Heart right ventricle (tissue), 16 donors: ENCODE measurements around the gene KNDC1. TPM values are rescaled to one million over a fixed set of nuclear protein-coding genes. Genes with fewer than 3 reads are reported as not detected.

Source experiments
- ATAC-seq, 8 donors: fragments of 200-7000 bp; cut with Tn5 transposase; one replicate each; pipeline ENCODE4 v1.9.1; 2020; ENCODE audit warnings: mild to moderate bottlenecking in 8 of 8, moderate library complexity in 8 of 8, moderate number of reproducible peaks in 1 of 8
- DNase-seq, 2 donors: peaks; one replicate each; pipeline ENCODE4 v3.0.0-alpha.2; 2020
- H3K27ac ChIP-seq, 10 donors: fragments of 200-600 bp; sonication (generic) in 2 of 10; one replicate each; pipeline versions ENCODE4 v1.5.0 to v1.8.0; 2020 to 2022; ENCODE audit warnings: mild to moderate bottlenecking in 3 of 10
- H3K27me3 ChIP-seq, 7 donors: fragments of 200-600 bp; one replicate each; pipeline ENCODE4 v1.8.0; 2021 to 2022; ENCODE audit warnings: mild to moderate bottlenecking in 2 of 7
- H3K36me3 ChIP-seq, 9 donors: fragments of 200-600 bp; sonication (generic) in 1 of 9; one replicate each; pipeline versions ENCODE4 v1.5.0 to v1.8.0; 2020 to 2022; ENCODE audit warnings: mild to moderate bottlenecking in 2 of 9
- H3K4me1 ChIP-seq, 9 donors: fragments of 200-600 bp; sonication (generic) in 1 of 9; one replicate each; pipeline versions ENCODE4 v1.5.0 to v1.8.0; 2020 to 2022; ENCODE audit warnings: mild to moderate bottlenecking in 4 of 9
- H3K4me3 ChIP-seq, 10 donors: fragments of 200-600 bp; sonication (generic) in 2 of 10; one replicate each; pipeline versions ENCODE4 v1.5.0 to v1.8.0; 2020 to 2022; ENCODE audit warnings: mild to moderate bottlenecking in 7 of 10, moderate library complexity in 2 of 10
- H3K9me3 ChIP-seq, 11 donors: fragments of 200-600 bp in 10 of 11; sonication (generic) in 2 of 11; one replicate each; pipeline versions ENCODE4 v1.5.0 to v1.8.0; 2013 to 2022; ENCODE audit warnings: mild to moderate bottlenecking in 2 of 11, control low read depth in 1 of 11, moderate library complexity in 1 of 11
- WGBS, 2 donors: extraction: QIAGEN DNeasy Blood & Tissue Kit; methylation state at CpG; one replicate each; pipeline ENCODE4 v1.1.7; 2013; ENCODE audit warnings: inconsistent platforms in 1 of 2; 5-methylcytosine and 5-hydroxymethylcytosine counted together
- intact Hi-C, 10 donors: fragments of 100-400 bp; cut with DNase I; formaldehyde crosslinking; loops; one replicate each; pipeline versions ENCODE4 v1.11.1 to v1.14.2; 2022
- polyA plus RNA-seq, 2 donors: library from polyadenylated mRNA; stranded (reverse); fragments of 200-250 nt; gene quantifications; one replicate each; pipeline ENCODE4 v1.2.3, GENCODE V29; 2013
- total RNA-seq, 10 donors: library from RNA; stranded (reverse); fragmentation: NEBNext Ultra II Directional in 3 of 10; extraction: Animal tissue kit (Norgen Biotek cat#: 25700) in 3 of 10; gene quantifications; one replicate each; pipeline versions ENCODE4 v1.2.1 to v1.2.4, GENCODE V29; 2021 to 2023
- TF ChIP-seq, protein P1 (sequence below), 9 donors: fragments of 200-600 bp; sonication (generic) in 2 of 9; IDR thresholded peaks; one replicate each; pipeline versions ENCODE4 v1.5.0 to v1.8.0; 2021 to 2022; ENCODE audit warnings: antibody characterized with exemption in 9 of 9, mild to moderate bottlenecking in 5 of 9, moderate library complexity in 1 of 9
- donor health status: Arrhythmogenic right ventricular cardiomyopathy.
- donor health status: ischemic (EF 13 %, LVEDD 7.1; RV severe dilation, severe dysfunction).
- donor health status: healthy with polysubstance abuse.
- donor health status: DM: no; HTN: yes; CAD: no.
- donor health status: DM: no; HTN: no; CAD: no.
- donor health status: ischemic (EF 25% LVEDD 6.9; RV normal size, moderate dysfunction).
- donor health status: ischemic (EF 25% LVEDD 5.7; RV mildly dilated, moderate dysfunction).
- donor health status: healthy.
- donor health status: DM: yes; HTN: yes; CAD: no.
- donor health status: Ischemic cardiomyopathy.
- donor health status: ischemic (EF 35%, LVEDD 5.7; RV mildly dilated, moderate dysfunction).
- donor health status: nonischemic (EF 11% LVEDD 7.7; RV severe dilation, severe dysfunction).
- donor health status: DM: yes; HTN: yes; CAD: no.
- donor health status: PGD.
- donor health status: ischemic (EF 29% LVEDD 5.4; RV normal size, mild dysfunction).
- donor health status: nonischemic (EF 23%, LVEDD 6.1; RV moderate dilation, normal function).

Gene KNDC1
- total and polyA plus RNA-seq, 12 donors, result 0.04 to 0.88 (median 0.14) TPM; not detected in 3

DNA sequence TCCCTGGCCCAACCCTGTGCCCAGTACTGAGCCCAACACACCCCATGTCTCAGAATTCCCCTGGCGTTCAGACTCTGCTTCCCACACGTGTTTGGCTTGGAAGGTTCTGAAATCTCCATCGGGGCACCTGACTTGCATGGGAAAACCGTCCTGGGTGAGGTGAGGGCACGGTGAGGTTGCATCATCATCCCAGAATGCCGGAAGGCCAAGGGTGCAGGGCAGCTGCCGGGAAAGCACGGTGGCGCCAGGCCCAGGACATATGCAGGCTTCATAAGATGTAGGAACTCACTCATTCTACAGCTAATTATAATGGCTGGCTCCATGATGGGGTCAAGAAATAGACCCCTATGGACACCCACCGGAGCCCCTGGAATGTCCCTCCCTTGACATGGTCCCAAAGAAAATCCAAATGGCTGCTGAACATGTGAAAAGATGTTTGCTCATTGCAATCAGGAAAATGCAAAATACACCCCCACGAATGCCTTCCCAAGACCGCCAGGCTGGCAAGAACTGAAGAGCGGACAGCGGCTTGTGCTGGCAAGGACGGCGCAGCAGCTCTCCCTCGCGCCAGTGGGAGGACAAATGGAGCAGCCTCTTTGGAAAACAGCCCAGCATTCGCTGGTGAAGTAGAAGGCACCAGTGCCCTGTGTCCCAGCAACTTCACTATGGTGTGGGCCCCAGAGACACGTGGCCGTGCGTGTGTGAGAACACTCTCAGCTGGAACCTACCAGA, 2.3 kb downstream of the KNDC1 start:
- 83 to 84% methylated on average over 22 of the region's 22 CpGs for WGBS, 2 donors
- no peak for DNase-seq
- Histone ChIP-seq H3K4me3 (no peak overlapping the region), H3K27me3 (peaks cover 13 to 67% (median 64%) of the 10 kb centered on the region in 7 donors), H3K36me3 (no peaks in the 10 kb centered on the region), H3K4me1 (peaks cover 8 to 17% (median 12%) of the 10 kb centered on the region in 9 donors), H3K9me3 (no peaks in the 10 kb centered on the region), H3K27ac (no peak overlapping the region)
- TF ChIP-seq, protein P1, sequence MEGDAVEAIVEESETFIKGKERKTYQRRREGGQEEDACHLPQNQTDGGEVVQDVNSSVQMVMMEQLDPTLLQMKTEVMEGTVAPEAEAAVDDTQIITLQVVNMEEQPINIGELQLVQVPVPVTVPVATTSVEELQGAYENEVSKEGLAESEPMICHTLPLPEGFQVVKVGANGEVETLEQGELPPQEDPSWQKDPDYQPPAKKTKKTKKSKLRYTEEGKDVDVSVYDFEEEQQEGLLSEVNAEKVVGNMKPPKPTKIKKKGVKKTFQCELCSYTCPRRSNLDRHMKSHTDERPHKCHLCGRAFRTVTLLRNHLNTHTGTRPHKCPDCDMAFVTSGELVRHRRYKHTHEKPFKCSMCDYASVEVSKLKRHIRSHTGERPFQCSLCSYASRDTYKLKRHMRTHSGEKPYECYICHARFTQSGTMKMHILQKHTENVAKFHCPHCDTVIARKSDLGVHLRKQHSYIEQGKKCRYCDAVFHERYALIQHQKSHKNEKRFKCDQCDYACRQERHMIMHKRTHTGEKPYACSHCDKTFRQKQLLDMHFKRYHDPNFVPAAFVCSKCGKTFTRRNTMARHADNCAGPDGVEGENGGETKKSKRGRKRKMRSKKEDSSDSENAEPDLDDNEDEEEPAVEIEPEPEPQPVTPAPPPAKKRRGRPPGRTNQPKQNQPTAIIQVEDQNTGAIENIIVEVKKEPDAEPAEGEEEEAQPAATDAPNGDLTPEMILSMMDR (IDR thresholded peaks at IDR 0.05), result no peak
- ATAC-seq, result no peak
- intact Hi-C loops, result no loop called here

DNA sequence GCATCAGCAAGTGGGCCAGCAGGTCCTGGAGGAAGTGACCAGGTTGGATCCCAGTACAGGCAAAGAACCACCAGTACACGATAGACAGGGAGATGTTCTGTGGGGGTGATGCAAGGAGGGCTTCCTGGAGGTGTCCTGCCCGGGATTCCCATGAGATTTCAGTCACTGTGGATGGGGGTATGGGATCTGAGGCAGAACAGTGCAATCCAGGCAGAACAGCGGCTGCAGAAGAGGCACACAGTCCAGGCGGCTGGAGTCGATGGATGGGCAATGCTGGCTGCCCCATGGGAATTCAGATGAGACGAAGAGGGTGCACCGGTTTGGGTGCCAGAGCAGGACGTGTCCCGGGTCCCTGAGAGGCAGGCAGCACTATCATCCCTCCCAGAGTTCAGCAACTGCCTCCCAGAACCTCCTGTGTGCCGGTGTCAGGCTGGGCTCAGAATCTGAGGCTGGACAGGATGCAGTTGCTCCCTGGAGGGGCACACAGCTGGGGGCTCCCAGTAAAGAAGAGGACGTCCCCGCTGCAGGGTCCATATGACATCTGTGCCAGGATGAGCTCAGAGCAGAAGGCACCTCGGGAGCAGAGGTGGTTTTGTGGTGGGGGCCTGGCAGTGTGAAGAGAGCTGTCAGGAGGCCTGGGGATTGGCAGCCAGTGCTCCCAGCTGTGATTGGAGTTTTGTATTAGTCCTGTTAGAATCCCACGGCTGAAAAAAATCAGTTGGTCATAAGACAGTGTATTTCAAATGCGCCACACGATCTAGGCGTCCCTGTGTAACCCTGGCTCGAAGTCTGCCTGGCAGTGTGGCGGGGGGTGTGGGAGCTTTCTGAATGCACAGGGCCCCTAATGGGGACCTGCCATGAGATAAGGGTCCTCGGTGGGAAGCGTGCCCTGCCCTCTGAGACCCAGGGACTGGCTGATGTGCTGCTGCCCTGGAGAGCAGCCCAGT, 3.2 kb downstream of the KNDC1 start:
- DNase-seq (no peak), ATAC-seq (no peak)
- TF ChIP-seq, protein P1 (IDR thresholded peaks at IDR 0.05), result no peak
- Histone ChIP-seq H3K36me3 (no peaks in the 10 kb centered on the region), H3K27ac (no peak overlapping the region), H3K4me1 (peaks cover 8 to 17% (median 12%) of the 10 kb centered on the region in 9 donors), H3K4me3 (no peak overlapping the region), H3K9me3 (no peaks in the 10 kb centered on the region), H3K27me3 (peaks cover 13 to 73% (median 66%) of the 10 kb centered on the region in 7 donors)
- 65% methylated on average over 21 of the region's 21 CpGs for WGBS, 2 donors
- intact Hi-C loops, result no loop called here

DNA sequence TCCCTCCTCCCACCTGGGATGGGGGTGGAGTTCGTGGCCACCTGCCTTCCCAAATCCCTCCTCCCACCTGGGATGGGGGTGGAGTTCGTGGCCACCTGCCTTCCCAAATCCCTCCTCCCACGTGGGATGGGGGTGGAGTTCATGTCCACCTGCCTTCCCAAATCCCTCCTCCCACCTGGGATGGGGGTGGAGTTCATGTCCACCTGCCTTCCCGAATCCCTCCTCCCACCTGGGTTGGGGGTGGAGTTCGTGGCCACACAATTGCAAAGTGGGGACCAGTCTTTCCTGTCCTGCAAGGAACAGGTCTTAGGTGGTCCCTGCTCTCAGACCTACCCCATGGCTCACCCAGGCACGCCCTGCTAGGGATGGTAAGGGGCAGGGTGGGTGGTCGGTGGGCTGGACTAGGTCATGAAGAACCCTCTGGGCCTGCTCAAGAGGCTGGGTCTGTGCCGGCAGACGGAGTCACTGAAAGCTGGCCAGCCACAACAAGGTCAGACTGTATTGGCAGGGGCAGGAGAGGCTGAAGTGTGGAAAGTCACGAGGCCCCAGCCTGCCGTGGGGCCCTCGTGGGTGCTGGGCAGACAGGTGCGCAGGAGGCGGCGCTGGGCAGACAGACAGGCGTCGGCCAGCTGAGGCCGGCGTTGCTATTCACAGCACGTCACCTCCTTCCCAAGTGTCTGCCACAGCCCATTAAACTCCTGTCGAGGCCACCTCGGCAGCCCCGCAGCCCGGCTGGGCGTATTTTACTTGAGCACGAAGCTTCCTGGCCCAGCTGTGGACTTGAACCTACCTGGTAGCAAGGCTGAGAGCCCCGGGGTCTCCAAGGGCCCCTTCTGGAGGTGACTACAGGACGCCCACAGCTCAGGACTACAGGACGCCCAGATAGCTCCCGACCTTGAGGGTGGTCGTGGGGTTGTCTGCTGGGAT, 4.1 kb downstream of the KNDC1 start:
- H3K9me3 ChIP-seq, result no peaks in the 10 kb centered on the region
- peaks cover 13 to 74% (median 58%) of the 10 kb centered on the region in 7 donors for H3K27me3 ChIP-seq
- DNase-seq (no peak), ATAC-seq (no peak)
- H3K4me3 ChIP-seq, result no peak overlapping the region
- peaks cover 8 to 17% (median 12%) of the 10 kb centered on the region in 9 donors for H3K4me1 ChIP-seq
- H3K27ac ChIP-seq, result no peak overlapping the region
- TF ChIP-seq, protein P1 (IDR thresholded peaks at IDR 0.05), result no peak
- H3K36me3 ChIP-seq, result no peaks in the 10 kb centered on the region
- WGBS, 2 donors, result 71 to 76% methylated on average over 31 of the region's 31 CpGs
- intact Hi-C loops, result no loop called here
